ENCODE results near the gene PIF1.

- TF ChIP-seq POLR2A (IDR thresholded peaks at IDR 0.05; ENCODE audit: low read depth, low read length), result no peak
- no peak for TF ChIP-seq MAFK (IDR thresholded peaks at IDR 0.05; ENCODE audit: low read depth, low read length)
- TF ChIP-seq CTCF (conservative IDR thresholded peaks at IDR 0.05; ENCODE audit: low read depth, low read length), result no peak
- no peak for TF ChIP-seq BHLHE40 (IDR thresholded peaks at IDR 0.05; ENCODE audit: low read depth, low read length)
- no peak for TF ChIP-seq MAZ (IDR thresholded peaks at IDR 0.05; ENCODE audit: borderline replicate concordance, low read depth, low read length)
- TF ChIP-seq MXI1 (IDR thresholded peaks at IDR 0.05; ENCODE audit: borderline replicate concordance, low read depth, low read length), result no peak
- TF ChIP-seq RAD21 (IDR thresholded peaks at IDR 0.05; ENCODE audit: low read length), result no peak
- no peak for TF ChIP-seq FOS (IDR thresholded peaks at IDR 0.05; ENCODE audit: low read depth, low read length)
- no peak for TF ChIP-seq SMC3 (IDR thresholded peaks at IDR 0.05; ENCODE audit: low read depth, low read length)
- no peak for TF ChIP-seq RCOR1 (IDR thresholded peaks at IDR 0.05; ENCODE audit: insufficient replicate concordance, low read length)
- no peak for TF ChIP-seq USF2 (IDR thresholded peaks at IDR 0.05; ENCODE audit: low read depth, low read length)
- no peak for TF ChIP-seq ELK1 (IDR thresholded peaks at IDR 0.05; ENCODE audit: borderline replicate concordance, low read depth, low read length)
Measured at GRCh38 chr15:64865126-64865997, 39.9 kb upstream of the PIF1 start.

Data from IMR-90 (cell line).